ENCODE results near the gene SELENOW. TPM values are rescaled to one million over a fixed set of nuclear protein-coding genes. Genes with fewer than 3 reads are reported as not detected.
"Not testable (repeated sequence)": the region's sequence is repeated elsewhere in the genome, so short reads cannot be mapped to it uniquely, and the experiment has no call there.

SELENOW gene
- total RNA-seq, 1 donor from 2014 or later, result 247 TPM

GRCh38 chr19:47776568-47776967 lies 1.9 kb upstream of the SELENOW start:
- ATAC-seq, result peak; percentile 32 to 40
- peak overlapping the region; percentile 1 for H3K4me3 ChIP-seq
- no peak for DNase-seq
- intact Hi-C loops (cut with DNase I), result no loop called here
- no peaks in the 10 kb centered on the region for H3K27me3 ChIP-seq (ENCODE audit: low read depth)
- TF ChIP-seq CTCF (IDR thresholded peaks at IDR 0.05), result no peak
- H3K36me3 ChIP-seq, result peaks cover 11% of the 10 kb centered on the region
- H3K27ac ChIP-seq, result peak overlapping the region; percentile 98
- H3K4me1 ChIP-seq, result peaks cover 34% of the 10 kb centered on the region
- no peaks in the 10 kb centered on the region for H3K9me3 ChIP-seq

- intact Hi-C loops (cut with DNase I); DNase-seq; ATAC-seq; H3K27me3 ChIP-seq (ENCODE audit: low read depth); H3K9me3 ChIP-seq: not testable (repeated sequence)
- Histone ChIP-seq H3K36me3 (peaks cover 16% of the 10 kb centered on the region), H3K4me3 (peak overlapping the region; percentile 80), H3K27ac (peak overlapping the region; percentile 98), H3K4me1 (peaks cover 42% of the 10 kb centered on the region)
Measured at GRCh38 chr19:47777245-47778048, 1.1 kb upstream of the SELENOW start.

- H3K4me3 ChIP-seq, result peak overlapping the region; percentile 80
- no peaks in the 10 kb centered on the region for H3K9me3 ChIP-seq
- no peaks in the 10 kb centered on the region for H3K27me3 ChIP-seq (ENCODE audit: low read depth)
- DNase-seq, result no peak
- peak overlapping the region; percentile 98 for H3K27ac ChIP-seq
- intact Hi-C loops (cut with DNase I), result no loop called here
- H3K4me1 ChIP-seq, result peaks cover 46% of the 10 kb centered on the region
- peak; percentile 57 for ATAC-seq
- TF ChIP-seq CTCF (IDR thresholded peaks at IDR 0.05), result no peak
- H3K36me3 ChIP-seq, result peaks cover 31% of the 10 kb centered on the region
Measured at GRCh38 chr19:47778954-47779351, 450 bp downstream of the SELENOW start.

- H3K36me3 ChIP-seq, result peaks cover 38% of the 10 kb centered on the region
- H3K27me3 ChIP-seq (ENCODE audit: low read depth), result no peaks in the 10 kb centered on the region
- no peak for TF ChIP-seq CTCF (IDR thresholded peaks at IDR 0.05)
- no peak for DNase-seq
- intact Hi-C loops (cut with DNase I), result no loop called here
- peak overlapping the region; percentile 98 for H3K27ac ChIP-seq
- H3K4me1 ChIP-seq, result peaks cover 46% of the 10 kb centered on the region
- peak; percentile 9 to 15 for ATAC-seq
- no peaks in the 10 kb centered on the region for H3K9me3 ChIP-seq
- peak overlapping the region; percentile 80 for H3K4me3 ChIP-seq
Measured at GRCh38 chr19:47779524-47780214, 1.2 kb downstream of the SELENOW start.

- Histone ChIP-seq H3K9me3 (no peaks in the 10 kb centered on the region), H3K4me1 (peaks cover 46% of the 10 kb centered on the region), H3K36me3 (peaks cover 44% of the 10 kb centered on the region), H3K27me3 (ENCODE audit: low read depth) (no peaks in the 10 kb centered on the region), H3K4me3 (peak overlapping the region; percentile 80), H3K27ac (peak overlapping the region; percentile 98)
- no peak for DNase-seq
- no peak for ATAC-seq
- TF ChIP-seq CTCF (IDR thresholded peaks at IDR 0.05), result no peak
- intact Hi-C loops (cut with DNase I), result no loop called here
Measured at GRCh38 chr19:47780215-47780551, 1.7 kb downstream of the SELENOW start.
